ENCODE data around the gene NRGN.

Gene NRGN

DNA sequence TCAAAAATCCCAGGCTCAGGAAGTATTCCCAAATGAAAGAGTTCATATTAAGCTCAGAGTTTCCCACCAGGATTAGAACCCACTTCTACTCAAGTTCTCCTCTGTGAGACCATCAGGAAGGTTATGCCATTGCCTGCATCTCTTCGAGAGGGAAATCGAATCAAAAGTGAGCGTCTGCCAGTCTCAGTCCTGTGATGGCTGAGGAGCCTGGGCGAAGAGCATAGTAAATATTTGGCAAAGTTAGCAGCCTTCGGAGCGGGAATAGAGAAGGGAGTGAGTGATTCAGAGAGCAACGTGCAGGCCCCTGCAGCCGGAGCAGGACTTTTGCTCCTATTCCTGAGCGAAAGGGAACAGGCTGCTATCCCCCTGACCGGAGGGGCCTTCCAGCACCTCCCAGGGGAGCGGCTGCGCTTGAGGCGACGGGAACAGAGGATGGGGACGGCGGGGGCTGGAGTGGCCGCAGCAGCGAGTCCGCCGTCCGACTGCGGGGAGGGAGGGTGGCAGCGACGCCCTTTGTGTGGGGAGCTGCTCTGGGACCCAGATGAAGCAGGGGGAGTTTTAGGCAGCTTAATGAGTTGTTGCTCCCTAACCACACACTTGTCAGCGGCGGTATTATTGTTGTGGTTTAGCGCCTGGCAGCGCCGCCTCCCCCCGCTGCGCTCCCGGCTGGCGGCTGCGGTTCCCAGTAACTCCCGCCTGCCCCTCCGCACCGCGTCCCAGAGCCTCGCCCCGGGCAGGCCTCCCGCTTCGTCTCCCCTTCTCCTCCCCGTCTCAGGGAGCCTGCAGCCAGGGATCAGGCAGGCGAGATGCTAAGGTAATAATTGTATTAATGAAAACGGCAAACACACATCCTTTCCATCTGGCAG is 21.7 kb upstream of the NRGN start:
- Histone ChIP-seq H3K27ac (ENCODE audit: low read depth, low read length) (no peak overlapping the region), H3K36me3 (ENCODE audit: control insufficient read depth in 1 of 2, insufficient read depth in 2 of 2, low read length in 2 of 2) (no peaks in the 10 kb centered on the region), H3K4ac (ENCODE audit: low read depth, low read length) (no peak overlapping the region), H3K4me1 (ENCODE audit: control insufficient read depth in 1 of 2, insufficient read depth in 2 of 2, low read length in 2 of 2) (no peaks in the 10 kb centered on the region), H3K79me2 (ENCODE audit: control insufficient read depth, insufficient read depth, low read length, poor library complexity) (no peaks in the 10 kb centered on the region), H3K79me1 (ENCODE audit: low read length) (no peaks in the 10 kb centered on the region), H3K23ac (ENCODE audit: low read length) (no peak overlapping the region), H3K9ac (ENCODE audit: low read length) (no peak overlapping the region), H3K27me3 (ENCODE audit: insufficient read depth, low read length) (peaks cover 32% of the 10 kb centered on the region), H2BK5ac (ENCODE audit: low read depth, low read length, poor library complexity) (no peak overlapping the region), H4K8ac (ENCODE audit: low read depth, low read length) (no peak overlapping the region), H3K4me2 (ENCODE audit: low read length) (peak overlapping the region; percentile 45), H3K14ac (ENCODE audit: low read length) (no peak overlapping the region), H3K4me3 (ENCODE audit: low read depth, low read length) (no peak overlapping the region), H3K18ac (ENCODE audit: low read length) (no peak overlapping the region), H2AFZ (ENCODE audit: insufficient read depth, low read length, poor library complexity) (no peak overlapping the region), H2AK5ac (ENCODE audit: low read length) (no peak overlapping the region), H4K12ac (ENCODE audit: low read depth, low read length) (no peak overlapping the region), H2BK12ac (ENCODE audit: low read length) (no peak overlapping the region), H2BK120ac (ENCODE audit: insufficient read depth, low read length, poor library complexity) (no peak overlapping the region), H3K9me3 (ENCODE audit: insufficient read depth, low read depth, low read length) (no peaks in the 10 kb centered on the region), H4K91ac (ENCODE audit: low read depth, low read length) (no peak overlapping the region)
- WGBS (ENCODE audit: extremely low coverage, insufficient coverage, insufficient read length): no CpG with 5 or more reads among the region's 45 CpGs
- DNase-seq: no peak

DNA sequence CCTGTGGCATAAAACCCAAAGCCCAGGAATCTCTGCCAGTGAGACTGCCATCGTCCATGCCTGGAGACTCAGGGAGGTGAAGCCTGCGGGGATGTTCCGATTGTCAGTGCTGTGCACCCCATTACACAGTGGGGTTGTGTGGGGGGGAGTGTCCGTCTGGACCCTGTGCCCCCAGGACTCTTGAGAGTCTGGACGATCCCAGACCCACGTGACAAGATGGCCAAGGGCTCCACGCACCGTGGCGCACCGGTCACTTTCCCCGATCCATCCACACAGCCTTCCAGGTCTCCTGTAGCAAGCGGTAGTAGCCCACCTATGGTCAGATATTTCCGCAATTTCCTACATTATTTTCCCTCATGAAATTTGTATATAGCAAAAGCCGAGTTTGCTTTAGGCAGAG is 20.9 kb upstream of the NRGN start:
- WGBS (ENCODE audit: extremely low coverage, insufficient coverage, insufficient read length): no CpG with 5 or more reads among the region's 14 CpGs
- Histone ChIP-seq H3K4me3 (ENCODE audit: low read depth, low read length) (no peak overlapping the region), H3K4me2 (ENCODE audit: low read length) (no peak overlapping the region), H2BK120ac (ENCODE audit: insufficient read depth, low read length, poor library complexity) (no peak overlapping the region), H3K79me2 (ENCODE audit: control insufficient read depth, insufficient read depth, low read length, poor library complexity) (no peaks in the 10 kb centered on the region), H4K12ac (ENCODE audit: low read depth, low read length) (no peak overlapping the region), H3K9me3 (ENCODE audit: insufficient read depth, low read depth, low read length) (no peaks in the 10 kb centered on the region), H3K4ac (ENCODE audit: low read depth, low read length) (no peak overlapping the region), H3K27me3 (ENCODE audit: insufficient read depth, low read length) (peaks cover 32% of the 10 kb centered on the region), H4K91ac (ENCODE audit: low read depth, low read length) (no peak overlapping the region), H2AK5ac (ENCODE audit: low read length) (no peak overlapping the region), H2BK5ac (ENCODE audit: low read depth, low read length, poor library complexity) (no peak overlapping the region), H3K4me1 (ENCODE audit: control insufficient read depth in 1 of 2, insufficient read depth in 2 of 2, low read length in 2 of 2) (no peaks in the 10 kb centered on the region), H2AFZ (ENCODE audit: insufficient read depth, low read length, poor library complexity) (no peak overlapping the region), H2BK12ac (ENCODE audit: low read length) (no peak overlapping the region), H3K18ac (ENCODE audit: low read length) (no peak overlapping the region), H4K8ac (ENCODE audit: low read depth, low read length) (no peak overlapping the region), H3K23ac (ENCODE audit: low read length) (no peak overlapping the region), H3K14ac (ENCODE audit: low read length) (no peak overlapping the region), H3K27ac (ENCODE audit: low read depth, low read length) (no peak overlapping the region), H3K36me3 (ENCODE audit: control insufficient read depth in 1 of 2, insufficient read depth in 2 of 2, low read length in 2 of 2) (no peaks in the 10 kb centered on the region), H3K79me1 (ENCODE audit: low read length) (no peaks in the 10 kb centered on the region), H3K9ac (ENCODE audit: low read length) (no peak overlapping the region)
- no peak for DNase-seq

DNA sequence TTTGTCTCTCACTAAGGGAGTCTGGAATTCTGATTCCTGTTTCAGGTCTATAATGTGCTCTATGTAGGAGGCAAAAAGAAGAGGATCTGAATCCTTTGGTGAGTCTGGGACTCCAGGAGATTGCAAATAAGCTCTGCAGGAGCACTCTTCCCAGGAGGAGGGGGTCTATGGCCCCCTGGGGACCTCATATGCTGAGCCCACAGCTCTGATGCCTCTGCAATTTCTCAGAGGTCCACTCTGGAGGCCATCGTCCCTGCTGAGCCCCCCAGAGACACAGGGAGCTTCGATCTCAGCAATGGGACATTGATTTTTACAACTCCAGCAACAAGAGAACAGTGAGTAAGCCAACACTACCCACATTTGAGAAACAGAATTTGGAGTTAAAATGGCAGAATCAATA is 20.2 kb upstream of the NRGN start:
- Histone ChIP-seq H3K14ac (ENCODE audit: low read length) (no peak overlapping the region), H4K91ac (ENCODE audit: low read depth, low read length) (no peak overlapping the region), H3K79me1 (ENCODE audit: low read length) (no peaks in the 10 kb centered on the region), H3K4me1 (ENCODE audit: control insufficient read depth in 1 of 2, insufficient read depth in 2 of 2, low read length in 2 of 2) (no peaks in the 10 kb centered on the region), H3K79me2 (ENCODE audit: control insufficient read depth, insufficient read depth, low read length, poor library complexity) (no peaks in the 10 kb centered on the region), H4K8ac (ENCODE audit: low read depth, low read length) (no peak overlapping the region), H3K36me3 (ENCODE audit: control insufficient read depth in 1 of 2, insufficient read depth in 2 of 2, low read length in 2 of 2) (no peaks in the 10 kb centered on the region), H4K12ac (ENCODE audit: low read depth, low read length) (no peak overlapping the region), H3K18ac (ENCODE audit: low read length) (no peak overlapping the region), H2BK12ac (ENCODE audit: low read length) (no peak overlapping the region), H3K9ac (ENCODE audit: low read length) (no peak overlapping the region), H3K4ac (ENCODE audit: low read depth, low read length) (no peak overlapping the region), H3K23ac (ENCODE audit: low read length) (no peak overlapping the region), H3K4me2 (ENCODE audit: low read length) (no peak overlapping the region), H2BK5ac (ENCODE audit: low read depth, low read length, poor library complexity) (no peak overlapping the region), H2AFZ (ENCODE audit: insufficient read depth, low read length, poor library complexity) (no peak overlapping the region), H3K4me3 (ENCODE audit: low read depth, low read length) (no peak overlapping the region), H3K27me3 (ENCODE audit: insufficient read depth, low read length) (peaks cover 34% of the 10 kb centered on the region), H2BK120ac (ENCODE audit: insufficient read depth, low read length, poor library complexity) (no peak overlapping the region), H3K27ac (ENCODE audit: low read depth, low read length) (no peak overlapping the region), H3K9me3 (ENCODE audit: insufficient read depth, low read depth, low read length) (no peaks in the 10 kb centered on the region), H2AK5ac (ENCODE audit: low read length) (no peak overlapping the region)
- no peak for DNase-seq
- WGBS (ENCODE audit: extremely low coverage, insufficient coverage, insufficient read length): no CpG with 5 or more reads among the region's 2 CpGs

DNA sequence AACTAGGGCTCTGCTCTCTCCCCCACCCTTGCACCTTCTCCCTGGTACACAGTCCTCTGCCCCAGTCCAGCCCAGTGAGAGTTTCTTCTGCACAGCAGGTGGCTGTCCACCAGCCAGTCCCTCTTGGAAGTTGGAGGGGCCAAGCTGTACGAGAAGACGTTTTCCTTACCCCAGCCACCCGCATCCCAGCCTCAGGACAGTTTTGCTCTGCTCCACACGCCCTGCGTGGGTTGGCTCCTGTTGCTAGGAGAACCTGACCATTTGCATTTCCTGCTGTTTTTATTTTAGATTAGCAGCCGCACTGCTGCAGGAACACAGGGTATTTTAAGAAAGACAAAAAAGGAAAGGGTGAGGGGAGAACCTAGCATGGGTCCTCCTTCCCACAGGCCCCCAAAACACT is 17.6 kb upstream of the NRGN start:
- Histone ChIP-seq H3K27me3 (ENCODE audit: insufficient read depth, low read length) (peaks cover 34% of the 10 kb centered on the region), H3K9ac (ENCODE audit: low read length) (no peak overlapping the region), H2BK5ac (ENCODE audit: low read depth, low read length, poor library complexity) (no peak overlapping the region), H4K8ac (ENCODE audit: low read depth, low read length) (no peak overlapping the region), H4K12ac (ENCODE audit: low read depth, low read length) (no peak overlapping the region), H2BK12ac (ENCODE audit: low read length) (no peak overlapping the region), H3K27ac (ENCODE audit: low read depth, low read length) (no peak overlapping the region), H3K79me1 (ENCODE audit: low read length) (no peaks in the 10 kb centered on the region), H3K4me1 (ENCODE audit: control insufficient read depth in 1 of 2, insufficient read depth in 2 of 2, low read length in 2 of 2) (no peaks in the 10 kb centered on the region), H3K79me2 (ENCODE audit: control insufficient read depth, insufficient read depth, low read length, poor library complexity) (no peaks in the 10 kb centered on the region), H3K4me2 (ENCODE audit: low read length) (no peak overlapping the region), H3K9me3 (ENCODE audit: insufficient read depth, low read depth, low read length) (no peaks in the 10 kb centered on the region), H3K18ac (ENCODE audit: low read length) (no peak overlapping the region), H3K4ac (ENCODE audit: low read depth, low read length) (no peak overlapping the region), H4K91ac (ENCODE audit: low read depth, low read length) (no peak overlapping the region), H3K14ac (ENCODE audit: low read length) (no peak overlapping the region), H2BK120ac (ENCODE audit: insufficient read depth, low read length, poor library complexity) (no peak overlapping the region), H3K36me3 (ENCODE audit: control insufficient read depth in 1 of 2, insufficient read depth in 2 of 2, low read length in 2 of 2) (no peaks in the 10 kb centered on the region), H3K4me3 (ENCODE audit: low read depth, low read length) (no peak overlapping the region), H3K23ac (ENCODE audit: low read length) (no peak overlapping the region), H2AK5ac (ENCODE audit: low read length) (no peak overlapping the region), H2AFZ (ENCODE audit: insufficient read depth, low read length, poor library complexity) (no peak overlapping the region)
- no CpG with 5 or more reads among the region's 6 CpGs for WGBS (ENCODE audit: extremely low coverage, insufficient coverage, insufficient read length)
- DNase-seq: no peak

Measured in trophoblast cell (in vitro differentiated cells and primary cell).